Thyroid gland (tissue), 4 donors: Measurements from ENCODE around the gene NAA16.
"Not testable (repeated sequence)": the region's sequence is repeated elsewhere in the genome, so short reads cannot be mapped to it uniquely, and the experiment has no call there.

ENCODE experiments used
- CTCF ChIP-seq, 6 experiments: fragments of 200-600 bp in 3 of 6; fragments of 450-650 bp in 3 of 6; sonication (generic) in 3 of 6; IDR thresholded peaks; one replicate each; pipeline ENCODE4 v1.5.1; 2016 to 2019; ENCODE audit warnings: antibody characterized with exemption in 6 of 6, mild to moderate bottlenecking in 2 of 6, inconsistent platforms in 1 of 6, moderate library complexity in 1 of 6
- POLR2A ChIP-seq, 2 donors: fragments of 450-650 bp; IDR thresholded peaks; one replicate each; pipeline ENCODE4 v1.6.1; 2017; ENCODE audit warnings: antibody characterized with exemption in 2 of 2, mild to moderate bottlenecking in 2 of 2, moderate library complexity in 1 of 2

GRCh38 chr13:41424675-41425074 lies 113.6 kb downstream of the NAA16 start:
- TF ChIP-seq CTCF, POLR2A (IDR thresholded peaks at IDR 0.05): not testable (repeated sequence)
